NCI-H2081 treated with DMSO at 0.1 percent for 48 hours (cell line): Measurements from ENCODE around the gene ABCD2.
"Not testable (repeated sequence)": the region's sequence is repeated elsewhere in the genome, so short reads cannot be mapped to it uniquely, and the experiment has no call there.

Experiments
- DNase-seq: peaks from one replicate; lab custom pipeline; 2025; lab: John Stamatoyannopoulos, UW

Gene ABCD2

DNA sequence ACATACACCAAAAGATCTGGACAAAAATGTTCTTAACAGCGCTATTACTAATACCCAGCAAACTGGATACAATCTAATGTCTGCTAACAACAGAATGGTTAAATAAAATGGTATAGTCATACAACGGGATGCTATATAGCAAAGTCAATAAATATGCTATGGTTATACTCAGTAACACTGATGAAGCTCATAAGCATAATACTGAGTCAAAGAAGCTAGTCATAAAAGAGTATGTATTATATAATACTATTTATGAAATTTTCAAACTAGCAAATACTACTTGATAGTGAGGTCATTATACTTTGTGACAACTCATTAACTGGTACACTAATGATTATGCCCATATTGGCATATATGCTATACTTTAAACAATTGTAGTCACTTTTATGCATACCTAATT, 7.4 kb downstream of the ABCD2 start:
- DNase-seq: no peak

DNA sequence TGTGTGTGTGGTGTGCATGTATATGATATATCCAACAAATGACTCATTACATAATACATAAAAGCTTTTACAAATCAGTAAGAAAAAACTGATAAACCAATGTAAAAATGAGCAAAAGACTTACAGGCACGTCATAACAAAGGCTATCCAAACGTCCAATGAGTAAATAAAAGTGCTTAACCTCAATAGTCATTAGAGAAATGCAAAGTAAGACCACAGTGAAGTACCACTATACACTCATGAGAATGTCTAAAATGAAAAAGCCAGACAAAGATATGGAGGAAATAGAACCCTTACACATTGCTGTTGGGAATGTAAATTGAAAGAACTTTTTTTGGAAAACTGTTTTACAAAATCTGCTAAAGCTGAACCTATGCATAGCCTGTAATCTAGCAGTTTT, 7.8 kb downstream of the ABCD2 start:
- no peak for DNase-seq

DNA sequence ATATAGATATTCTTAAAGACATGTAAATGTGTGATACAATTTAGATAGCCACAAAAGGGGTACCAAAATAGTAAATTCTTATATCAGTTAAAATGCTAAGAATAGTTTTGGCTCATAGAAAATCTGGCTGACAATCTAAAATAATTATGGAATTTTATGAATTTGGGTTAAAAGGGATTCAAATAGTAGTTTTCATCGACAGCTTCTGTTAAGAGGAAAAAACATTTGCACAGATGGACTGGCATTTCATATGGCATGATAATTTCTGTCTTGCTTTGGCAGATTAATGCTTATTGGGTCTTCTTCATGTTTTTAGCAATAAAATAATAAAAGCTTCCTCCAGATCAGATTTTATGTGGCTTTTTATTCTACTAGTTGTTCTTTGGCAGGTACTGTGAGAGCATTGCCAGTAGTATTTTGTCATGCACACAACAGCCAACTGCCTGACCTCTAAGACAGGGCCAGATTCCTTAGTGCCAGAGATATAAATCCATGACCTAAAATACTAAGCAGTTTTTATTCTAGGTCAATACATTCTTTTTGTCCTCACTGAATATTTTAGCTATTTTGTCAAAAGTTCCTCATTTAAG, 9.1 kb downstream of the ABCD2 start:
- no peak for DNase-seq

DNA sequence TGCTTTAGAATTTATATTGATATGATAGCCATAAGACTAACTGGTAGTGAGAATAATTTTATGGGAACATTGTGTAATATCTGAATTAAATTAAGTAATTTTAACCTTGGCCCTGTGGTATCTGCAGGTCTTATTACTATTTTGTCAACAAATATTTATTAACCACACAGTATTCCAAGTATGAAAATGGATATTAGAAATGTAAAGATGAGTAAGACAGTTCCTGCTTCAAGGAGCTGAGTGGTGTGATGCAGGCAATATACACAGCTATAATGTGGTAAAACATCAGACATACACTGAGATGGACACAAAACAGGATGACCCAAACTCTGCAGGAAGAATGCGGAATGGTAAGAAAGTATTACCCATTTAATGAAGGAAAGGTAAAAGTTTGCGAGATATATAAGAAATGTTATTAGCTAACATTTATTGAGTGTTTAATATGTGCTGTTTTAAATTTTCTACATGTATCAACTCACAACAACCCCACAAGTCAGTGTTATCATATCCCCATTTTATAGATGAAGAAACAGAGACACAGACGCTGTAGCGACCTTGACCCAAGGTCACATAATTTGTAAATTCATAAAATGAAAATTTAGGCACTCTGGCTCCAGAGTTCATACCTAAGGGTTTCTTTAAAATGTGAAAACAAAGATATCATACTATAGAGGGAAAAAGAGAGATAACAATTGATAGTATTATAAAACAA, 12.7 kb downstream of the ABCD2 start:
- no peak for DNase-seq

DNA sequence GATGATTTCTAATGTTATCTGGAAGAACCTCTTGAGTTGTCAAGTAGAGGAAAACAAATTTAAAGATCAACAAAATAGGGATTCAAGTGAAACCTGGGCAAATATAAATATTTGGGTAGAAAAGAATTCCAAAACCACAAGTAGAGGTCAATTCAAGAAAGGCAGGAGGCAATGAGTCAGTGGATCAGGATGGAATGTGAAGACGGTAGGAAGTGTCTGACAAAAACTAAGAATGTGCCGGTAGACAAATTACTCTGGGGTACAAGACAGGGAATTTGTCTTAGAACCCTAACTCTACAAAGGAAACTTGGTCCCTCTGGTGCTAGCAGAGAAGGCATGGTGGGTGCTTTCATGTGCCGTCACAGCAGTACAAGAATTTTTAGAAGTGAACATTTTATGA, 13.6 kb downstream of the ABCD2 start:
- DNase-seq: no peak

DNA sequence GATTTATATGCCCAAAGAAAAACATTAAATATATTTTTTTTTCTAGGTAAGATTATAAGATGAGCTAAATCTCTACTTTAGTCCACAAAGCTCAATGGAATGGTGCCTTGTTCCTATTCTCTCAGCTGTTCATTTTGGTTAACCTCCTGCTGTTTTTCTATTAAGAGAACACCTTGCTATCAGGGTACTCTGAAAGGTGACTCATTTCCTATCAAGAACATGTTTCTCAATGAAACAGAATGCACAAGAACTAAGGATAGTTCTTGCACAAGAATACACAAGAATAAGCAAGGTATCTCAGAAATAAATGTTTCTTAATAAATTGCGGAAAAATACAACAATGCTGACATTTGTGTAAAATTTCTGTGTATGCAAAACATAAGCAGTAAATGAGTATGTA, 14.1 kb downstream of the ABCD2 start:
- DNase-seq: no peak

DNA sequence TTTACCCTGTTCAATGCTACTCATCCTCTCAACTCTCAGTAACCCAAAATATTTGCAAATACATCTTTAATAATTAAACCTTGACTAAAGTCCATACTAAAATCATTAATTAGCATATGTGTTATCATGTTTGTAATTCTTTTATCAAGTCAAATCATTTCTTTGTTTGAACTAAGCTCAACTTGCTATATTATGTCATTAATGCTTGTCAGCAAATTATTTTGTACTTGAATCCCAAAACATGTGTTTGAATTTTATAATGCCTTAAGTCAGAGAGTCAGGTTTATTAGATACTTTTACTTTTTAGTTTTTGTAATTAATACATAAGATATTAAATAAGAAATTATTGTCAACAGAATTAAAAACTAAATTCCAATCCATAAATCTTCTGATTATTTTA, 16.5 kb downstream of the ABCD2 start:
- DNase-seq: no peak

DNA sequence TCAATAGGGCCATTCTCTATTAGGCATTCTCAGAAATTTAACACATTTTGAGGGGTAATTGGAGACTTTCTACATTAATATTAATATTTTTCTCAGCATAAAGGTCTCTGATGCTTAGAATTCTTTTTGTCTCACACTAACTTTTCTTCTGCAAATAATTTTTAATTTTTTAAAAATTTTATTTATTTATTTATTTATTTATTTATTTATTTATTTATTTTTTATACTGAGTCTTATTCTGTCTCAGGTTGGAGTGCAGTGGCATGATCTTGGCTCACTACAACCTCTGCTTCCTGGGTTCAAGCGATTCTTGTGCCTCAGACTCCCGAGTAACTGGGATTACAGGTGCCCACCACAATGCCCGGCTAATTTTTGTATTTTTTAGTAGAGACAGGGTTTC, 17.7 kb downstream of the ABCD2 start:
- DNase-seq: not testable (repeated sequence)

DNA sequence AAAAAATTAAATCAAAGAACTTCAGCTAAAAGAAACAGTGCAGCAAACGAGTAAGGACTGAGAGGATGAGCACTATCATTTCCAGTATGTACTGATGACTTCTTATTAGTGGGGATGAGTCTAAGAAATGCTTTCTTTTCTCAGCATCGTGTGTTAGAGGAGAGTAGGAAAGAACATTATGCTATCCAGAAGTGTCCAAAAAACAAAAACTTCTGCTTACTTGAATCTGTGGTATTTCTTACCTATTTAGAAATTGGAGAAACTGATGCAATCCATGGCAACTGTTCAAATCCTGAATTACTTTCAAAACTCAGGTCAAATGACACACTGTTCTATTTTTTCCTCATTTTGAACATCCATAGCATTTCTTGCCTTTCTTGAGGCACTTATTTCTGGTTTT, 23.7 kb downstream of the ABCD2 start:
- no peak for DNase-seq

DNA sequence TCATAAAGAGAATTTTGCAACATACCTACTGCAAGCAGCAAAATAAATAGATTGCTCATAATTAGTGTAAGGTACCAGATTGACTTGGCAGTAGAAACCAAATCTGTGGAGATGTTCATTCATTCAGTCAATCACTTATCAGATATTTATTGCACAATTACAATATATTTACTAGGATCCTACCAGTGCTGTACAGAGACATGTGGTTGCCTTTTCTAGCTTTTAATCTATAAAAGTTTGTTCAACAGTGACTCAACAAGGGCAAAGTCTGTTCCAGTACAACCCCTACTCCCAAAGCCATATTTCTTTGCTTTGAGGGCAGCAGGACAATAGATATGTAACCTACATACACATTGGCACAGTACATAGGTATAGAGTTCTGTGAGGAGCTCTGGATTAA, 27.3 kb downstream of the ABCD2 start:
- no peak for DNase-seq

DNA sequence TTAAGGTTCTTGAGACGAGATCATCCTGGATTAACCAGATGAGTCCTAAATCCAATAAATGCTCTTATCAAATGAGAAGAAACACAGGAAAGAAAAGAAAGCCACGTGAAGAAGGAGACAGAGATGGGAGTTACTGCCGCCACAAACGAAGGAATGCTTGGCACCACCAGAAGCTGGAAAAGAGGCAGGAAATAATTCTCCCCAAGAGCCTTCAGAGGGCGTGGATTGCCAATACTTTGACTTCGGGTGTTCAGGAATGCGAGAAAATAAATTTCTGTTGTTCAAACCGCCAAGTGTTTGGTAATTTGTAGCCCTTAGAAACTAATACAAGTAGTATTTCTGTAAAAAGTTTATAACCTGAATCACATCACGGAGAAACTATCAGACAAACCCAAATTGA, 31.3 kb downstream of the ABCD2 start:
- DNase-seq: no peak

DNA sequence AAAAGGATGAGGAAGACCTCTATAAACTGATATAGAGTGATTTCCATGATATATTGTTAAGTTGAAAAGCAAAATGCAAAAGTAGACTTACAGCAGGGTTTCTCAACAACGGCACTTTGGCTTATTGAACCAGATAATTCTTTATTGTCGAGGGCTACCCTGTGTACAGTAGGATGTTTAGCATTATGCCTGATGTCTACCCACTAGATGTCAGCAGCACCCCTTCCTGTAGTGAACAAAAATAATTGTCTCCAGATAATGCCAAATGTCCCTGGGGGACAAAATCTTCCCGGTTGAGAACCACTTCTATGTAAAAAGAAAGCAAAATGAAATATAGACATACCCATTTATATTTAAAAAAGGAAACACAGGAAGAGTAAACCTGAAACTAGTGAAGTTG, 32.4 kb downstream of the ABCD2 start:
- DNase-seq: no peak

DNA sequence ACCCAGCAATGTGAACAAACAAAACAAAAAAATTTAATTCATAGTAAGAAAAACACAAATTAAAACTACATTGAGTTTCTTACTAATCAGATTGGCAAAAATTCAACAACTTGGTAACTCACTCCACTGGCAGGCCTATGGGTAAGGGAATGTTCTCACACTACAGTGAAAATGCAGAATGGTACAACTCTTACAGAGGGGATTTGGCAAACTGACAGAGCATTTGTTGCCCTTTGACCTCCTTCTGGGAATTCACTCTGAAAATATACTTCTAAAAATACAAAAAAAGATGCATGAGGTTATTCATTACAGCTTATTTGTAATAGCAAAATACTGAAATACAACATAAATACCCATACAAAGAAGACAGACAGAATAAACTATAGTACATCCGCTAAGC, 32.8 kb downstream of the ABCD2 start:
- no peak for DNase-seq

DNA sequence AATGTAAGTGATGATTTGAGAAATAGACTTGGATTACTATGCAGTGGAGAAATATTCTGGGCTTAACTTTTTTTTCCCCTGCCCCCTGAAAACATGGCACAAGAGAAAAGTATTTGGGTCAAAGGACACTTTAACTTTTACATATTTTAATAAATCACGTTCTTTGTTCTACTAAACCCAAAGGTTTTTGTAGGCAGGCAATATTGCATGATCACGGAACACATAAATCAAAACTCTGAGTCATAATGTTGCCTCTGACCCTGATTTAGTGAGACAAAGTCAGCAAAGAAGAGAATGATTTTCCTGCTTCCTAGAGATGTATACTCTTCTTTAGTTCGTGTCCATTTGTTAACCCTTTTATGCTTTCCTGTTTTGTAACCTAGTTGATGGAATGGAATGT, 38.0 kb downstream of the ABCD2 start:
- no peak for DNase-seq

DNA sequence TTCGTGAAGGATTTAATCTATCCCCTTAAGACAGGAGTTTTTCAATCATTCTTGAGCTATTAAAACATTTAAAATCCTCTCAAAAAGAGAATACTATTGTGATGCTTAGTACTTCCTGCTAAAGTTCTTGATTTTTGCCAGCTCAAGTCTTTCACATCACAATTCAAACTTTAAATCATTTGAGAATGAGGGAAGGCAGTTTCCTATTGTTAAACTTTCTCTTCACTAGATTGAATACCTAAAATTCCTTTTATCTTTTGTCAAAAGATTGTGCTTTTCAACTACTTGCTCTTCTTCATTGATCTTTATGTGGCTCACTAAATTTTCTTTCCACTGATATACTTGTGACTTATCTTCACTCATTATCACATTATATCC, 44.1 kb downstream of the ABCD2 start:
- no peak for DNase-seq

DNA sequence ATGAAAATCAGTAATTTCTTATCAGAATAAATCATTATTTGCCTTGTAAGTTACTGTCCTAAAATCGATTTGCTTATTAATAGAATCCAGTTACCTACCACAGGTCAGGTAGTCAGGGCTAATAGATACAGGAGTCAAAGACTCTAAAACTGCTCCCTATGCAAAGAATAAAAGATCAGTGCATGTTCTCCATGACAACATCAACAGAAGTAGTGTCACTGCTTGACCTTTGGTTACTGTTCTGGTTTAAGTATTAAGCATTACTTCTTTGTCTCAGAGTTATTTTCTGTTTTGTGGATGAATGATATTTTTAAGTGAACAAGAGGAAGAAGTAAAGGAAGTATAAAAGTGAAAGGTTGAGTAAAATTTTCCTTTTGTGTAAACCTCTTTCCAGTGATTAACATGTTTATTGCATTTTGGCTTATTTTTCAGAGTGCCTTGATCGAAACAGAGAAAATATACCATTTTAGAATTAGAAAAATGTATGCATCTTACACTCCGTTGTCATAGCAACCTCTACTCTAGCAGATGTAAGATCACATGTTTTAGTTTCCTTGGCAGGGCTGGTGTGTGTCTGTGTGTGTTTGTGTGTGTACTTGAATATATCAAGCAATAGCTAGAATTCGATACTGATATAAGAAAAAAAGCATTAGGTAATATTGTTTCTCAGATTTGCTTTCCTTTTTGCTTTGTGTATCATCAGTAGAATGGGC, 44.7 kb downstream of the ABCD2 start:
- DNase-seq: no peak

DNA sequence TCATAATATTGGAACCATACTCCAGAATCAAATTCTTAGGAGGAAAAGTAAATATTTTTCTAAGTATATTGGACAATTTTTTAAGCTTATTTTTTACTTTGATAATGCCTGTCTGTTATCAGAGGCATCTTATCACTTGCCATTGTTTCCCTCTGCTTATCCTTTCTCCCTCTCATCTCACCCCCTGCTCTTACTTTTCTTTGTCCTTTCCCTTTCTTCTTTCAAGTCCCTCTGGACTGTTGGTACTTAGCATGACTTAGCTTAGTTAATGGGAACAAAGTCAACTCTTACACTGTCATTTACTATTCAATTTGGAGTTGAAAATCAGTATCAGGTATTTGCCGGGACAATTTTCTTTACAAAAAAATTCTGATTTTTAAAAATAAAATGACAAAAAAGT, 45.2 kb downstream of the ABCD2 start:
- DNase-seq: no peak

DNA sequence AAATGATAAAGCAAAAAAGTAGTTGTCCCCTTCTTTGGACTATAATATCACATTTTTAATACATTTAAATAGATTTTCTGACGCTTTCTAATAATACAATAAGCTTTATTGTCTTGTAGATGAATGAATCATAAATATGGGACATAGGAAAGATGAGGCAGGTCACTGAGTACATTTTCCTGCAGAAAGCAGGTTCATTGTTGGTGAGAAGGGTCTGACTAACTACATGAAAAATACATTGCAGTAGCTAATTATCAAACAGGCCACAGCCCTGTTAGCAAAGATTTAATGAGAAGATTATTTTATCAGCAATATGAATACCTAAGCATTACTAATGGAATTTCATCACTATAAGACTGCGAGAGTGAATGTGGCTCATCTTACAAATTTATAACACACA, 45.6 kb downstream of the ABCD2 start:
- no peak for DNase-seq

DNA sequence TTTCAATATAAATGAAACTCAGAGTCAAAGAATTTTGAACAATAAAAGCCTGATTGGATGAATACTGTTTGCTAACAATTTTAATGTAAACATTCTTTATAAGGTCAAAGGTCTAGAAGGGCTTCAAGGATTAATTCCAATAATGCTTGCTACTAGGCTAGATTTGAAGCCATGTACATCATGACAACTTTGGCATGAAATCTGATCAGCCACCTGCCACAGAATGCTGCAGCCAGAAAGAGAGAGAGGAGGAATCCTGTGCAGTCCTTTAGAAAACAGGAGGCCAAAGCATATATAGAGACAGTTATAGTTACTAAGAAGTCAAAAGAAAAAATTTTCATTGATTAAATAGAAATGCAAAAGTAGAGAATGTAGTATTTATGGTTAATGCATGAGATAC, 47.1 kb downstream of the ABCD2 start:
- DNase-seq: no peak

DNA sequence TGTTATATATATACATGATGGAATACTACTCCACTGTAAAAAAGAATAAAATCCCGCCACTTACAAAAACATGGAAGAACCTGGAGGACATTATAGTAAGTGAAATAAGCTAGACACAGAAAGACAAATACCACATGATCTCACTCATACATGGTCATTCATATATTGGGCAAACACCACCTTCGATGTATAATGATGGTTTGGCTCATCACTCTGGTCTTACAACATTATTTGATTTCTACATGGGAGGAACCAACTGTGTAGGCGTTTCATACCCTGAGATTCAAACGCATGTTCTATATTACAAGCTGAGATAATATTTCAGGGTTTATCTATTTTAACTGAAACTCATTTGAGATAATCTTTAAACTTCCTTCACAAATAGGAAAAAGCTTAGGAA, 48.3 kb downstream of the ABCD2 start:
- DNase-seq: no peak

DNA sequence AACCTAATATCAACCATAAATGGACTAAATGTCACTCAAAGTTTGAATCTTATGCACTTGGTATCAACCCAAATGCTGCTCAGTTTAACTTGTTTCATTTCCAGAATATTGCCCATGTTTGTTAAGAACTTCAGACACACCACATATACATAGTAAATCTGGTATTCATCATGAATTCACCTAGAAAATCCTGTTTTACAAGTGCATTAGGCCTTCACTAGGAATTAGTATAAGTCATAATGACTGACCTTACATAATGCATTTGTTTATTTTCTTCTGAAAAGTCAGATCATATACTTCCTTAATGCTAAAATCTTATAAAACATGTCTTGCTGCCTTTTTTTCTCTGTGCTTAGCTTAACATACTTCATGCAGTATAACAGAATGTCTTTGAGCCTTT, 66.1 kb downstream of the ABCD2 start:
- no peak for DNase-seq

DNA sequence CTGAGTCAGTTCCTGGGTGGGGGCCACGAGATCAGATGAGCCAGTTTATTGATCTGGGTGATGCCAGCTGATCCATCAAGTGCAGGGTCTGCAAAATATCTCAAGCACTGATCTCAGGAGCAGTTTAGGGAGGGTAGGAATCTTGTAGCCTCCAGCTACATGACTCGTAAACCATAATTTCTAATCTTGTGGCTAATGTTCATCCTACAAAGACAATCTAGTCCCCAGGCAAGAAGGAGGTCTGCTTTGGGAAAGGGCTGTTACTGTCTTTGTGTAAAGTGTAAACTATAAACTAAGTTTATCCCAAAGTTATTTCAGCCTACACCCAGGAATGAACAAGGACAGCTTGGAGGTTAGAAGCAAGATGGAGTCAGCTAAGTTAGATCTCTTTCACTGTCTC, 75.4 kb downstream of the ABCD2 start:
- not testable (repeated sequence) for DNase-seq

DNA sequence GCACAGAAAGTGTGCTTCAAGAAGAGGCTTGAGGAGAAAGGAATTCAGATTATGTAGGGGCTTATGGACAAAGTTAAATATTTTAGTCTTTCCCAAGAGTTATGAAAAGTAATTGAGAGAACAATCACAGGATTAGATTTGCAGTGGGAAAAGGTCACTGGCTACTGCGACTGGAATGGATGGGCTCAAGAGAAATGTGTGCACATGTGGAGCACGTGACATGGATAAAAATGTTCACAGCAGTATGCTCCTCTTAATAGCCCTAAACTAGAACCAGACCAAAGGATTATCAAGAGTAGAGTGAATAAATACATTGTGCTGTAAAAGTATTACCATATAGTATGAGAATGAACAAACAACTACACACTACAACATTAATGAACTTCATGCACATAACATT, 78.1 kb downstream of the ABCD2 start:
- no peak for DNase-seq

DNA sequence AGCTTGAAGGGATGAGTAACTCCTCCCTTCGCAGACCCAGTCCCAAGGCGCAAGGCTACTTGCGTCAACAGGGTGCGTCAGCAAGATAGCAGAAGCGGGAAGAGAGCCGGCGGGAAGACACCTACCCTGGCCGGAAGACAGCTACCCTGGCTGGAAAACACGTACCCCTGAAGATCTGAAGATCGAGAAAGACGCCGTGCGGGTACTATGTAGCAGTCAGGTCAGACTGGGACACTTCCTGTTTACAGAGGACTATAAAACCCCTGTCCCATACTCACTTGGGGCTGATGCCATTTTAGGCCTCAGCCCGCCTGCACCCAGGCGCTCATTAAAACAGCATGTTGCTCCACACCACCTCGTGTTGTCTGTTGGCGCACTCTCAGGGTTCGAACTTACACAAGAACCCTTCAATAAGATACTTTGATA, 80.9 kb downstream of the ABCD2 start:
- DNase-seq: no peak
